HepG2 (cell line): Measurements from ENCODE around the gene UTS2R. TPM values are rescaled to one million over a fixed set of nuclear protein-coding genes. Genes with fewer than 3 reads are reported as not detected.

ENCODE experiments used
- HNF4A ChIP-seq: sonication (generic); formaldehyde crosslinking; IDR thresholded peaks from 2 replicates; pipeline ENCODE4 v1.4.0; 2020; ENCODE audit warnings: missing genetic modification reagents
- ZBTB8A ChIP-seq: sonication (generic); formaldehyde crosslinking; IDR thresholded peaks from 2 replicates; pipeline ENCODE4 v1.4.0; 2020; ENCODE audit warnings: mild to moderate bottlenecking, low read depth, missing genetic modification reagents, borderline replicate concordance
- ZNF343 ChIP-seq: sonication (generic); formaldehyde crosslinking; IDR thresholded peaks from 2 replicates; pipeline ENCODE4 v1.4.0; 2020; ENCODE audit warnings: mild to moderate bottlenecking, missing genetic modification reagents
- ZNF670 ChIP-seq: sonication (generic); formaldehyde crosslinking; IDR thresholded peaks from 2 replicates; pipeline ENCODE4 v1.8.0; 2022; ENCODE audit warnings: mild to moderate bottlenecking, missing genetic modification reagents, borderline replicate concordance
- ZNF761 ChIP-seq: sonication (generic); formaldehyde crosslinking; conservative IDR thresholded peaks from 2 replicates; pipeline ENCODE4 v1.4.0; 2020; ENCODE audit warnings: mild to moderate bottlenecking, missing genetic modification reagents
- ZNF768 ChIP-seq: sonication (generic); formaldehyde crosslinking; IDR thresholded peaks from 2 replicates; pipeline ENCODE4 v1.4.0; 2020; ENCODE audit warnings: missing genetic modification reagents
- polyA plus RNA-seq, 8 experiments: library from polyadenylated mRNA; depleted of rRNA in 3 of 8; stranded (reverse) in 7 of 8; unstranded in 1 of 8; fragments of >200 nt; fragmentation: Illumina TruSeq in 4 of 8; extraction: Trizol in 4 of 8; gene quantifications; 2 replicates each; pipeline versions ENCODE4 v1.2.1 to v1.2.3, GENCODE V29; 2011 to 2016; ENCODE audit warnings: low read depth in 4 of 8, missing spikeins in 1 of 8, mixed read lengths in 1 of 8; ENCODE audit not compliant: insufficient read depth in 1 of 8
- total RNA-seq, 5 experiments: library from RNA; depleted of rRNA; stranded (reverse); fragments of >200 nt; fragmentation: Illumina TruSeq; extraction: Trizol; gene quantifications; 2 replicates each; pipeline ENCODE4 v1.2.3, GENCODE V29; 2016; ENCODE audit warnings: low read depth in 1 of 5
- TF ChIP-seq, protein P1 (sequence below): sonication (generic); formaldehyde crosslinking; IDR thresholded peaks from 2 replicates; pipeline ENCODE4 v1.4.0; 2020; ENCODE audit warnings: missing genetic modification reagents, borderline replicate concordance
- TF ChIP-seq, protein P2 (sequence below), 2 experiments: IDR thresholded peaks; 2 replicates each; pipeline ENCODE4 v1.6.1; 2011 to 2012; ENCODE audit warnings: low read length in 2 of 2, borderline replicate concordance in 1 of 2, low read depth in 1 of 2, mild to moderate bottlenecking in 1 of 2, moderate library complexity in 1 of 2
- TF ChIP-seq, protein P3 (sequence below): sonication (generic); formaldehyde crosslinking; IDR thresholded peaks from 2 replicates; pipeline ENCODE4 v1.4.0; 2020; ENCODE audit warnings: missing genetic modification reagents
- TF ChIP-seq, protein P4 (sequence below): sonication (generic); formaldehyde crosslinking; IDR thresholded peaks from 2 replicates; pipeline ENCODE4 v1.4.0; 2020; ENCODE audit warnings: mild to moderate bottlenecking, low read depth, missing genetic modification reagents
- TF ChIP-seq, protein P5 (sequence below): sonication (generic); formaldehyde crosslinking; IDR thresholded peaks from 2 replicates; pipeline ENCODE4 v1.5.0; 2020; ENCODE audit warnings: mild to moderate bottlenecking, missing genetic modification reagents

The UTS2R gene
- total and polyA plus RNA-seq, 2 of the 13 experiments (the other 11 are each of a cell fraction or from before 2014, with no cell fraction given): 0.13 to 0.15 TPM

GRCh38 chr17:82370471-82371332 is 863 bp upstream of the UTS2R start (continued):
- TF ChIP-seq, protein P1, sequence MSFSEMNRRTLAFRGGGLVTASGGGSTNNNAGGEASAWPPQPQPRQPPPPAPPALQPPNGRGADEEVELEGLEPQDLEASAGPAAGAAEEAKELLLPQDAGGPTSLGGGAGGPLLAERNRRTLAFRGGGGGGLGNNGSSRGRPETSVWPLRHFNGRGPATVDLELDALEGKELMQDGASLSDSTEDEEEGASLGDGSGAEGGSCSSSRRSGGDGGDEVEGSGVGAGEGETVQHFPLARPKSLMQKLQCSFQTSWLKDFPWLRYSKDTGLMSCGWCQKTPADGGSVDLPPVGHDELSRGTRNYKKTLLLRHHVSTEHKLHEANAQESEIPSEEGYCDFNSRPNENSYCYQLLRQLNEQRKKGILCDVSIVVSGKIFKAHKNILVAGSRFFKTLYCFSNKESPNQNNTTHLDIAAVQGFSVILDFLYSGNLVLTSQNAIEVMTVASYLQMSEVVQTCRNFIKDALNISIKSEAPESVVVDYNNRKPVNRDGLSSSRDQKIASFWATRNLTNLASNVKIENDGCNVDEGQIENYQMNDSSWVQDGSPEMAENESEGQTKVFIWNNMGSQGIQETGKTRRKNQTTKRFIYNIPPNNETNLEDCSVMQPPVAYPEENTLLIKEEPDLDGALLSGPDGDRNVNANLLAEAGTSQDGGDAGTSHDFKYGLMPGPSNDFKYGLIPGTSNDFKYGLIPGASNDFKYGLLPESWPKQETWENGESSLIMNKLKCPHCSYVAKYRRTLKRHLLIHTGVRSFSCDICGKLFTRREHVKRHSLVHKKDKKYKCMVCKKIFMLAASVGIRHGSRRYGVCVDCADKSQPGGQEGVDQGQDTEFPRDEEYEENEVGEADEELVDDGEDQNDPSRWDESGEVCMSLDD (CRISPR knock-in tag): peak; percentile 95
- TF ChIP-seq HNF4A (CRISPR knock-in tag) (peak; percentile 89), ZNF768 (CRISPR knock-in tag) (peak; percentile 74; the same call in 1 of the 2 replicates), ZNF343 (peak; percentile 92; the same call in 1 of the 2 replicates), ZBTB8A (CRISPR knock-in tag) (peak; percentile 93; the same call in 1 of the 2 replicates), ZNF670 (CRISPR knock-in tag) (peak; percentile 83; the same call in 1 of the 2 replicates), ZNF761 (CRISPR knock-in tag) (peak; percentile 89; the same call in 1 of the 2 replicates)
- TF ChIP-seq, protein P2, sequence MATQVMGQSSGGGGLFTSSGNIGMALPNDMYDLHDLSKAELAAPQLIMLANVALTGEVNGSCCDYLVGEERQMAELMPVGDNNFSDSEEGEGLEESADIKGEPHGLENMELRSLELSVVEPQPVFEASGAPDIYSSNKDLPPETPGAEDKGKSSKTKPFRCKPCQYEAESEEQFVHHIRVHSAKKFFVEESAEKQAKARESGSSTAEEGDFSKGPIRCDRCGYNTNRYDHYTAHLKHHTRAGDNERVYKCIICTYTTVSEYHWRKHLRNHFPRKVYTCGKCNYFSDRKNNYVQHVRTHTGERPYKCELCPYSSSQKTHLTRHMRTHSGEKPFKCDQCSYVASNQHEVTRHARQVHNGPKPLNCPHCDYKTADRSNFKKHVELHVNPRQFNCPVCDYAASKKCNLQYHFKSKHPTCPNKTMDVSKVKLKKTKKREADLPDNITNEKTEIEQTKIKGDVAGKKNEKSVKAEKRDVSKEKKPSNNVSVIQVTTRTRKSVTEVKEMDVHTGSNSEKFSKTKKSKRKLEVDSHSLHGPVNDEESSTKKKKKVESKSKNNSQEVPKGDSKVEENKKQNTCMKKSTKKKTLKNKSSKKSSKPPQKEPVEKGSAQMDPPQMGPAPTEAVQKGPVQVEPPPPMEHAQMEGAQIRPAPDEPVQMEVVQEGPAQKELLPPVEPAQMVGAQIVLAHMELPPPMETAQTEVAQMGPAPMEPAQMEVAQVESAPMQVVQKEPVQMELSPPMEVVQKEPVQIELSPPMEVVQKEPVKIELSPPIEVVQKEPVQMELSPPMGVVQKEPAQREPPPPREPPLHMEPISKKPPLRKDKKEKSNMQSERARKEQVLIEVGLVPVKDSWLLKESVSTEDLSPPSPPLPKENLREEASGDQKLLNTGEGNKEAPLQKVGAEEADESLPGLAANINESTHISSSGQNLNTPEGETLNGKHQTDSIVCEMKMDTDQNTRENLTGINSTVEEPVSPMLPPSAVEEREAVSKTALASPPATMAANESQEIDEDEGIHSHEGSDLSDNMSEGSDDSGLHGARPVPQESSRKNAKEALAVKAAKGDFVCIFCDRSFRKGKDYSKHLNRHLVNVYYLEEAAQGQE (IDR thresholded peaks at IDR 0.05; ENCODE audit: borderline replicate concordance in 1 of 2, low read depth in 1 of 2, low read length in 2 of 2): no peak
- TF ChIP-seq, protein P3, sequence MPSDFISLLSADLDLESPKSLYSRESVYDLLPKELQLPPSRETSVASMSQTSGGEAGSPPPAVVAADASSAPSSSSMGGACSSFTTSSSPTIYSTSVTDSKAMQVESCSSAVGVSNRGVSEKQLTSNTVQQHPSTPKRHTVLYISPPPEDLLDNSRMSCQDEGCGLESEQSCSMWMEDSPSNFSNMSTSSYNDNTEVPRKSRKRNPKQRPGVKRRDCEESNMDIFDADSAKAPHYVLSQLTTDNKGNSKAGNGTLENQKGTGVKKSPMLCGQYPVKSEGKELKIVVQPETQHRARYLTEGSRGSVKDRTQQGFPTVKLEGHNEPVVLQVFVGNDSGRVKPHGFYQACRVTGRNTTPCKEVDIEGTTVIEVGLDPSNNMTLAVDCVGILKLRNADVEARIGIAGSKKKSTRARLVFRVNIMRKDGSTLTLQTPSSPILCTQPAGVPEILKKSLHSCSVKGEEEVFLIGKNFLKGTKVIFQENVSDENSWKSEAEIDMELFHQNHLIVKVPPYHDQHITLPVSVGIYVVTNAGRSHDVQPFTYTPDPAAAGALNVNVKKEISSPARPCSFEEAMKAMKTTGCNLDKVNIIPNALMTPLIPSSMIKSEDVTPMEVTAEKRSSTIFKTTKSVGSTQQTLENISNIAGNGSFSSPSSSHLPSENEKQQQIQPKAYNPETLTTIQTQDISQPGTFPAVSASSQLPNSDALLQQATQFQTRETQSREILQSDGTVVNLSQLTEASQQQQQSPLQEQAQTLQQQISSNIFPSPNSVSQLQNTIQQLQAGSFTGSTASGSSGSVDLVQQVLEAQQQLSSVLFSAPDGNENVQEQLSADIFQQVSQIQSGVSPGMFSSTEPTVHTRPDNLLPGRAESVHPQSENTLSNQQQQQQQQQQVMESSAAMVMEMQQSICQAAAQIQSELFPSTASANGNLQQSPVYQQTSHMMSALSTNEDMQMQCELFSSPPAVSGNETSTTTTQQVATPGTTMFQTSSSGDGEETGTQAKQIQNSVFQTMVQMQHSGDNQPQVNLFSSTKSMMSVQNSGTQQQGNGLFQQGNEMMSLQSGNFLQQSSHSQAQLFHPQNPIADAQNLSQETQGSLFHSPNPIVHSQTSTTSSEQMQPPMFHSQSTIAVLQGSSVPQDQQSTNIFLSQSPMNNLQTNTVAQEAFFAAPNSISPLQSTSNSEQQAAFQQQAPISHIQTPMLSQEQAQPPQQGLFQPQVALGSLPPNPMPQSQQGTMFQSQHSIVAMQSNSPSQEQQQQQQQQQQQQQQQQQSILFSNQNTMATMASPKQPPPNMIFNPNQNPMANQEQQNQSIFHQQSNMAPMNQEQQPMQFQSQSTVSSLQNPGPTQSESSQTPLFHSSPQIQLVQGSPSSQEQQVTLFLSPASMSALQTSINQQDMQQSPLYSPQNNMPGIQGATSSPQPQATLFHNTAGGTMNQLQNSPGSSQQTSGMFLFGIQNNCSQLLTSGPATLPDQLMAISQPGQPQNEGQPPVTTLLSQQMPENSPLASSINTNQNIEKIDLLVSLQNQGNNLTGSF (CRISPR knock-in tag): peak; percentile 97
- TF ChIP-seq, protein P4, sequence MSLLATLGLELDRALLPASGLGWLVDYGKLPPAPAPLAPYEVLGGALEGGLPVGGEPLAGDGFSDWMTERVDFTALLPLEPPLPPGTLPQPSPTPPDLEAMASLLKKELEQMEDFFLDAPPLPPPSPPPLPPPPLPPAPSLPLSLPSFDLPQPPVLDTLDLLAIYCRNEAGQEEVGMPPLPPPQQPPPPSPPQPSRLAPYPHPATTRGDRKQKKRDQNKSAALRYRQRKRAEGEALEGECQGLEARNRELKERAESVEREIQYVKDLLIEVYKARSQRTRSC (CRISPR knock-in tag): peak; percentile 90; the same call in 1 of the 2 replicates
- TF ChIP-seq, protein P5, sequence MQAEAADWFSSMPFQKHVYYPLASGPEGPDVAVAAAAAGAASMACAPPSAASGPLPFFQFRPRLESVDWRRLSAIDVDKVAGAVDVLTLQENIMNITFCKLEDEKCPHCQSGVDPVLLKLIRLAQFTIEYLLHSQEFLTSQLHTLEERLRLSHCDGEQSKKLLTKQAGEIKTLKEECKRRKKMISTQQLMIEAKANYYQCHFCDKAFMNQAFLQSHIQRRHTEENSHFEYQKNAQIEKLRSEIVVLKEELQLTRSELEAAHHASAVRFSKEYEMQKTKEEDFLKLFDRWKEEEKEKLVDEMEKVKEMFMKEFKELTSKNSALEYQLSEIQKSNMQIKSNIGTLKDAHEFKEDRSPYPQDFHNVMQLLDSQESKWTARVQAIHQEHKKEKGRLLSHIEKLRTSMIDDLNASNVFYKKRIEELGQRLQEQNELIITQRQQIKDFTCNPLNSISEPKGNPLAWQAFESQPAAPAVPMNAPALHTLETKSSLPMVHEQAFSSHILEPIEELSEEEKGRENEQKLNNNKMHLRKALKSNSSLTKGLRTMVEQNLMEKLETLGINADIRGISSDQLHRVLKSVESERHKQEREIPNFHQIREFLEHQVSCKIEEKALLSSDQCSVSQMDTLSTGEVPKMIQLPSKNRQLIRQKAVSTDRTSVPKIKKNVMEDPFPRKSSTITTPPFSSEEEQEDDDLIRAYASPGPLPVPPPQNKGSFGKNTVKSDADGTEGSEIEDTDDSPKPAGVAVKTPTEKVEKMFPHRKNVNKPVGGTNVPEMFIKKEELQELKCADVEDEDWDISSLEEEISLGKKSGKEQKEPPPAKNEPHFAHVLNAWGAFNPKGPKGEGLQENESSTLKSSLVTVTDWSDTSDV: peak; percentile 93
